ENCODE data around the gene NUDT21.
"Not testable (repeated sequence)": the region's sequence is repeated elsewhere in the genome, so short reads cannot be mapped to it uniquely, and the experiment has no call there.

The NUDT21 gene

GRCh38 chr16:56380778-56381485, 70.2 kb downstream of the NUDT21 start:
- DNase-seq (ENCODE audit: low read depth in 2 of 2) = not testable (repeated sequence)

All from stimulated activated CD8-positive, alpha-beta memory T cell treated with anti-CD3 and anti-CD28 coated beads, Interleukin-7, amount 100 ng/mL, for 4 hours (primary cell).